Dendritic cell treated with granulocyte-macrophage colony-stimulating factor and Interleukin-4, amounts not matched to agents 40 ng/mL and 50 ng/mL, for 4 days (primary cell): ENCODE data around the gene ATP5PB.

ENCODE experiments used
- H3K27ac Mint-ChIP-seq: one replicate; pipeline ENCODE4 v1.8.0; 2022; ENCODE audit warnings: mild to moderate bottlenecking, mixed read lengths
- H3K27me3 Mint-ChIP-seq: one replicate; pipeline ENCODE4 v1.8.0; 2022; ENCODE audit warnings: mild to moderate bottlenecking, mixed read lengths
- H3K36me3 Mint-ChIP-seq: one replicate; pipeline ENCODE4 v1.8.0; 2022; ENCODE audit warnings: low read depth, mixed read lengths
- H3K4me1 Mint-ChIP-seq: one replicate; pipeline ENCODE4 v1.8.0; 2022; ENCODE audit warnings: low read depth, mixed read lengths
- H3K4me3 Mint-ChIP-seq: one replicate; pipeline ENCODE4 v1.8.0; 2022; ENCODE audit warnings: mild to moderate bottlenecking, moderate library complexity, mixed read lengths
- H3K9me3 Mint-ChIP-seq: one replicate; pipeline ENCODE4 v1.8.0; 2022; ENCODE audit warnings: mixed read lengths
- intact Hi-C: fragments of 100-400 bp; cut with micrococcal nuclease; formaldehyde crosslinking; loops from one replicate; pipeline ENCODE4 v1.15.0; 2022

ATP5PB gene

DNA sequence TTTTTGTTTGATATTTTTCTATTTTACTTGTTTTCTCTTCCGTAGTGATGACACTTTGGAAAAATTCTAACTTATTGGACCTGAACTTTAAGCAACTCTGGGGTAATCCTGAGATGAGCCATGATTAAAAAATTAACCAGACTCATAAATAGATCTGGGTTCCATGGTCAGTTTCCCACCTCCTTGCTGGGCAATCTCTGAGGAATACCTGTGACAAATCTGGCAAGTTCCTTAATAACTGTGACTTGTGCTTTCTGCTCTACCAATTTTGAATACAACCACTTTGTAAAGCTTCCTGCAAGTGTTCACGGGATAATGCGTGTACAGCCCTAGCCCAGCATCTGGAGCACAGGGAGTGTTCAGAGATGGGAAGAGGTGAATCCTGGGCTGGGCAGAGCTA is 25.0 kb upstream of the ATP5PB start:
- intact Hi-C loops, result no loop called here
- no peaks in the 10 kb centered on the region for H3K9me3 Mint-ChIP-seq
- H3K4me1 Mint-ChIP-seq, result no peaks in the 10 kb centered on the region
- H3K27me3 Mint-ChIP-seq, result no peaks in the 10 kb centered on the region
- H3K4me3 Mint-ChIP-seq, result no peak overlapping the region
- H3K36me3 Mint-ChIP-seq, result no peaks in the 10 kb centered on the region
- H3K27ac Mint-ChIP-seq, result no peak overlapping the region

- peaks cover 6% of the 10 kb centered on the region for H3K27me3 Mint-ChIP-seq
- no peaks in the 10 kb centered on the region for H3K9me3 Mint-ChIP-seq
- no peak overlapping the region for H3K4me3 Mint-ChIP-seq
- H3K36me3 Mint-ChIP-seq, result peaks cover 49% of the 10 kb centered on the region
- H3K4me1 Mint-ChIP-seq, result no peaks in the 10 kb centered on the region
- intact Hi-C loops, result no loop called here
- H3K27ac Mint-ChIP-seq, result no peak overlapping the region
Observed at GRCh38 chr1:111436726-111437125, 12.5 kb upstream of the ATP5PB start.

- H3K27me3 Mint-ChIP-seq, result no peaks in the 10 kb centered on the region
- H3K9me3 Mint-ChIP-seq, result no peaks in the 10 kb centered on the region
- no peak overlapping the region for H3K27ac Mint-ChIP-seq
- H3K4me1 Mint-ChIP-seq, result no peaks in the 10 kb centered on the region
- H3K36me3 Mint-ChIP-seq, result peaks cover 79% of the 10 kb centered on the region
- intact Hi-C loops, result no loop called here
- no peak overlapping the region for H3K4me3 Mint-ChIP-seq
Observed at GRCh38 chr1:111439461-111440351, 9.6 kb upstream of the ATP5PB start.

DNA sequence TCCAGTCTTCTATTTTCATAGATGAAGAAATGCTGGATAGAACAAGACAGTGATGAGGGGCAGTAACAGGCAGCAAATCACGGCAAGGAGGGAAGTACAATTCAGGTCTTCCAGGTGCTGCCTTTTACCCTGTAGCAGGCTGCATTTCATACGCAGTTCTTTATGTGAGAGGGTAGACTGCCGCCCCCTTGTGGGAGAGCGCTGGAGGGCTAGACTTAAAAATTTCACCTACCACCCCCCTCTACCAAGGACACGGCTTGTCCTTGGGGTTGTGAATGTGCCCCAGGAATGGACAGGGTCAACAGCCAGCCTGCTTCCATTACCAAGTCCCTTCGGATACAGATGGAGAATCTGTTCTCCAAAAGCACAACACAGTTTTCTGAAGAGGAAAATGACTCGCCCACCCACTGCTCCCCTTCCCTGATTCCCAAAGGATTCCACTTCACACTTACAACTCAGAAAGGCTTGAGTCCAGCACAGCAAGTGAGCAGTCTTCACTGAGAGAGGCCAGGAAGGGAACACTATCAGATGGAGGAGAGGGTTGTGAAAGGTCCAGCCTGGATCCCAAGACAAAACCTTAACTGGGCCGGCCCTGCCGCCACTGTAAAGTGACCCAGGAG is 7.6 kb upstream of the ATP5PB start:
- H3K27ac Mint-ChIP-seq, result no peak overlapping the region
- H3K9me3 Mint-ChIP-seq, result no peaks in the 10 kb centered on the region
- intact Hi-C loops, result no loop called here
- peaks cover 99% of the 10 kb centered on the region for H3K36me3 Mint-ChIP-seq
- H3K4me1 Mint-ChIP-seq, result peaks cover 7% of the 10 kb centered on the region
- no peak overlapping the region for H3K4me3 Mint-ChIP-seq
- H3K27me3 Mint-ChIP-seq, result no peaks in the 10 kb centered on the region

DNA sequence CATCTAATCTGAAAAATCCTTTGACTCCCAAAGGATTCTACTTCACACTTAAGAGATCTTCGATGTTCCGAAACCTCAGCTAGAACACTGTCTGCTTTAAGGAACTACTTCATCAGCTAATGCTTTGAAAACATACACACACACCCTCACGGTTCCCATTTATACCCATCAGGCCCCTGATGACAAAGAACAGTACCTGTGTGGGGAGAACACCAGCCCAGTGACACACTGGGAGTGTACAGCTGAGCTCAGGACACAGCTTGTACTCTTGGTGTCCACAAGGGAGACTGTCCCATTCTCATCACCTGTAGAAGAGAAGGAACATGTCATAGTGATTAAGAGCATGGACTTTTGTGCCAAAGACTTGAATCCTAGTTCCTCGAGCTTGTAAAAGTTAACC is 6.8 kb upstream of the ATP5PB start:
- no peak overlapping the region for H3K27ac Mint-ChIP-seq
- peaks cover 15% of the 10 kb centered on the region for H3K4me1 Mint-ChIP-seq
- H3K4me3 Mint-ChIP-seq, result no peak overlapping the region
- no peaks in the 10 kb centered on the region for H3K27me3 Mint-ChIP-seq
- intact Hi-C loops, result no loop called here
- peaks cover 97% of the 10 kb centered on the region for H3K36me3 Mint-ChIP-seq
- no peaks in the 10 kb centered on the region for H3K9me3 Mint-ChIP-seq

GRCh38 chr1:111444031-111444430 is 5.2 kb upstream of the ATP5PB start:
- no peak overlapping the region for H3K27ac Mint-ChIP-seq
- no peaks in the 10 kb centered on the region for H3K9me3 Mint-ChIP-seq
- intact Hi-C loops, result no loop called here
- peaks cover 89% of the 10 kb centered on the region for H3K36me3 Mint-ChIP-seq
- no peaks in the 10 kb centered on the region for H3K27me3 Mint-ChIP-seq
- peaks cover 25% of the 10 kb centered on the region for H3K4me1 Mint-ChIP-seq
- H3K4me3 Mint-ChIP-seq, result no peak overlapping the region

DNA sequence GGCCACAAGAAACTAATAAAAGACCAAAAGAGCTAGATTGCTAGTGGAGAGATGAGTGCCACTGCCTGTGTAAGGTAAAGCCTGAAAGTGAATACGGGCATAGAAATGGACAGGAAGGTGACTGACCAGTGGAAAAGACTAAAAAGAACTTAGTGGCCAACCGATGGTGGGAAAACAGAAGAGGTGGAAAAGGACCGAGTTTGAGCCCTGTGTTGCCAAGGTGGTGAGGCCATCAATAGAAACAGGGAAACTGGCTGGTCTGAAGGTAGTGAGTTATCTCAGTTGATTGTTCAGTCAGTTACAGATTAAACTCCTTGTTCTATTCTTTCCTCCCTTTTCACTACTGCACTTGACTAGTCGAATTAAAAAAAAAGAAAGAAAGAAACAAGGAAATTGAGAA is 2.7 kb upstream of the ATP5PB start:
- intact Hi-C loops, result loop anchor here (2.0 kb wide), 1 partner anchor 14 kb away; no protein-coding TSS in a partner anchor
- Mint-ChIP-seq H3K27me3 (no peaks in the 10 kb centered on the region), H3K9me3 (no peaks in the 10 kb centered on the region), H3K27ac (no peak overlapping the region), H3K4me1 (peaks cover 34% of the 10 kb centered on the region), H3K4me3 (no peak overlapping the region), H3K36me3 (peaks cover 88% of the 10 kb centered on the region)

GRCh38 chr1:111446967-111447892 is 2.0 kb upstream of the ATP5PB start:
- H3K4me3 Mint-ChIP-seq, result peak overlapping the region; percentile 100
- peaks cover 88% of the 10 kb centered on the region for H3K36me3 Mint-ChIP-seq
- H3K27ac Mint-ChIP-seq, result no peak overlapping the region
- H3K9me3 Mint-ChIP-seq, result no peaks in the 10 kb centered on the region
- intact Hi-C loops, result loop anchor here (2.0 kb wide), 1 partner anchor 14 kb away; no protein-coding TSS in a partner anchor
- peaks cover 41% of the 10 kb centered on the region for H3K4me1 Mint-ChIP-seq
- H3K27me3 Mint-ChIP-seq, result no peaks in the 10 kb centered on the region

DNA sequence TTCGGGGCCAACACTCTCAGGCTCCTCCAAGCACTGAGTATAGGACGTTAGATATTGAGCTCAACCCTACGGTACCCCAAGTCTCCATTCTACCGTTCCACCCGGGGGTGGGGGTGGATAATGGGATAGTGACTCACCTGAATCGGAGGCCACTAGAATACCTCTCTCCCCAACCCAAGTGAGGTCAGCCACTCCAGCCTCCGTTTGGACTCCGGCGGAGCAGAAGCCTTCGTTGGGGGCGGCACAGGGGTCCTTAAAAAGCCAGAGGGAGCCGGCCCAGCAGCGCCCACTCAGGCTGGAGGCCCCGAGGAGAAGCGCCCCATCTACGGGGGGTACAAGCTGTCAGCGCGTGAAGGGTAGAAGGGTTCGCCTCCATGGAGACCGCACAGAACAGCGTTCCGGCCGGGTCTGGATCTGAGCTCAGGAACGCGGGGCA is 764 bp upstream of the ATP5PB start:
- H3K36me3 Mint-ChIP-seq, result peaks cover 80% of the 10 kb centered on the region
- no peaks in the 10 kb centered on the region for H3K9me3 Mint-ChIP-seq
- H3K4me3 Mint-ChIP-seq, result peak overlapping the region; percentile 100
- H3K4me1 Mint-ChIP-seq, result peaks cover 43% of the 10 kb centered on the region
- intact Hi-C loops, result loop anchor here (2.0 kb wide), 2 partner anchors 22 to 58 kb away; no protein-coding TSS in a partner anchor
- no peaks in the 10 kb centered on the region for H3K27me3 Mint-ChIP-seq
- peak overlapping the region; percentile 98 for H3K27ac Mint-ChIP-seq

- Mint-ChIP-seq H3K9me3 (no peaks in the 10 kb centered on the region), H3K27me3 (no peaks in the 10 kb centered on the region), H3K36me3 (peaks cover 80% of the 10 kb centered on the region), H3K4me3 (peak overlapping the region; percentile 100), H3K4me1 (peaks cover 54% of the 10 kb centered on the region), H3K27ac (peak overlapping the region; percentile 98)
- intact Hi-C loops, result loop anchor here (1.0 to 2.0 kb wide), 3 partner anchors 21 to 306 kb away; partner anchors contain the start of gene DDX20
Observed at GRCh38 chr1:111449703-111450017, 396 bp downstream of the ATP5PB start.

DNA sequence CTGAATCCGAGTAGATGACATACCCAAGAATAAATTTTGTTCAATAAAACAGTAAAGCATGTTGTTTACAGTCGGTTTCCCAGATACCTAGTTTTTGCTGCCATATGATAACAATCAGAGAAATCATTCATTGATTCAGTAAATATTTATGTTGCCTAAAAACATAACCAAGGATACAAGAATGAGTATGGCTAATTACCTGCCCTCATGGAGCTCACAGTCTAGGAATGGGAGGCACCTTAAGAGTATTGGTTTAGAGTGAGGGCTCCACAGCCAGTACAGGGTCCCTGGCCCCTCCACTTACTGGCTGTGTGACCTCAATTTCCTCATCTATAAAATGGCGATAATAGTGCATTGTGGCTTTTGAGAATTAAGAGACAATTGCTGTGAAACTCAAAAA is 921 bp downstream of the ATP5PB start:
- H3K4me1 Mint-ChIP-seq, result peaks cover 58% of the 10 kb centered on the region
- peak overlapping the region; percentile 100 for H3K4me3 Mint-ChIP-seq
- H3K27me3 Mint-ChIP-seq, result no peaks in the 10 kb centered on the region
- peak overlapping the region; percentile 98 for H3K27ac Mint-ChIP-seq
- intact Hi-C loops, result no loop called here
- peaks cover 80% of the 10 kb centered on the region for H3K36me3 Mint-ChIP-seq
- H3K9me3 Mint-ChIP-seq, result no peaks in the 10 kb centered on the region

- intact Hi-C loops, result no loop called here
- peaks cover 55% of the 10 kb centered on the region for H3K4me1 Mint-ChIP-seq
- H3K27me3 Mint-ChIP-seq, result no peaks in the 10 kb centered on the region
- H3K36me3 Mint-ChIP-seq, result peaks cover 84% of the 10 kb centered on the region
- H3K4me3 Mint-ChIP-seq, result no peak overlapping the region
- H3K9me3 Mint-ChIP-seq, result no peaks in the 10 kb centered on the region
- no peak overlapping the region for H3K27ac Mint-ChIP-seq
Observed at GRCh38 chr1:111452581-111452980, 3.3 kb downstream of the ATP5PB start.

- H3K27me3 Mint-ChIP-seq, result no peaks in the 10 kb centered on the region
- H3K27ac Mint-ChIP-seq, result no peak overlapping the region
- H3K36me3 Mint-ChIP-seq, result peaks cover 91% of the 10 kb centered on the region
- no peaks in the 10 kb centered on the region for H3K9me3 Mint-ChIP-seq
- H3K4me1 Mint-ChIP-seq, result peaks cover 46% of the 10 kb centered on the region
- no peak overlapping the region for H3K4me3 Mint-ChIP-seq
- intact Hi-C loops, result no loop called here
Observed at GRCh38 chr1:111453706-111454105, 4.4 kb downstream of the ATP5PB start.
